Natural killer cell (primary cell): ENCODE data around the gene NPAS3. TPM values are rescaled to one million over a fixed set of nuclear protein-coding genes. Genes with fewer than 3 reads are reported as not detected.

Experiments
- ATAC-seq, 3 donors: fragments of 150-1000 bp in 2 of 3; fragments of 200-7000 bp in 1 of 3; cut with Tn5 transposase; 1 replicate in 1 of 3; 2 replicates in 2 of 3; pipeline ENCODE4 v1.10.0; 2021; ENCODE audit warnings: mild to moderate bottlenecking in 2 of 3, moderate library complexity in 2 of 3
- DNase-seq, 2 donors: peaks; one replicate each; pipeline versions ENCODE4 v3.0.0 to v3.0.0-alpha.2; 2013 to 2021; ENCODE audit warnings: mixed read lengths in 1 of 2
- H3K27ac ChIP-seq: one replicate; pipeline ENCODE4 v1.5.1; 2013; ENCODE audit warnings: mild to moderate bottlenecking, low read length
- H3K27me3 ChIP-seq: one replicate; pipeline ENCODE4 v1.6.1; 2013; ENCODE audit warnings: low read length; ENCODE audit not compliant: control insufficient read depth, insufficient read depth
- H3K36me3 ChIP-seq: one replicate; pipeline ENCODE4 v1.6.1; 2013; ENCODE audit warnings: low read length; ENCODE audit not compliant: control insufficient read depth, insufficient read depth
- H3K4me1 ChIP-seq: one replicate; pipeline ENCODE4 v1.6.1; 2013; ENCODE audit warnings: low read length; ENCODE audit not compliant: control insufficient read depth, insufficient read depth
- H3K4me3 ChIP-seq: one replicate; pipeline ENCODE4 v1.5.1; 2013; ENCODE audit warnings: low read length
- H3K9me3 ChIP-seq: one replicate; pipeline ENCODE4 v1.6.1; 2013; ENCODE audit warnings: low read length; ENCODE audit not compliant: control insufficient read depth, insufficient read depth
- H3K27ac Mint-ChIP-seq, 2 donors: one replicate each; pipeline ENCODE4 v1.8.0; 2022; ENCODE audit warnings: mild to moderate bottlenecking in 2 of 2, mixed read lengths in 2 of 2, moderate library complexity in 1 of 2
- H3K27me3 Mint-ChIP-seq, 2 donors: one replicate each; pipeline ENCODE4 v1.8.0; 2022; ENCODE audit warnings: low read depth in 2 of 2, mixed read lengths in 2 of 2
- H3K36me3 Mint-ChIP-seq: one replicate; pipeline ENCODE4 v1.8.0; 2022; ENCODE audit warnings: mixed read lengths
- H3K4me1 Mint-ChIP-seq, 2 donors: one replicate each; pipeline ENCODE4 v1.8.0; 2022; ENCODE audit warnings: mixed read lengths in 2 of 2
- H3K4me3 Mint-ChIP-seq: one replicate; pipeline ENCODE4 v1.8.0; 2022; ENCODE audit warnings: mild to moderate bottlenecking, moderate library complexity, mixed read lengths
- H3K9me3 Mint-ChIP-seq, 2 donors: one replicate each; pipeline ENCODE4 v1.8.0; 2022; ENCODE audit warnings: mixed read lengths in 2 of 2
- CTCF ChIP-seq: fragments of 200-600 bp; IDR thresholded peaks from one replicate; pipeline ENCODE4 v1.8.0; 2022; ENCODE audit warnings: antibody characterized with exemption
- WGBS: methylation state at CpG from one replicate; pipeline ENCODE4 v1.1.7; 2013; ENCODE audit warnings: missing lambda C conversion rate; ENCODE audit not compliant: insufficient coverage; 5-methylcytosine and 5-hydroxymethylcytosine counted together
- intact Hi-C: fragments of 100-400 bp; cut with micrococcal nuclease; formaldehyde crosslinking; loops from one replicate; pipeline ENCODE4 v1.14.2; 2022
- total RNA-seq, 4 donors: library from RNA; stranded (reverse); fragments of 120-200 nt in 1 of 4; gene quantifications; one replicate each; pipeline versions ENCODE4 v1.2.3 to v1.2.4, GENCODE V29; 2013 to 2022

NPAS3 gene
- total RNA-seq, 3 donors from 2014 or later (not counting 1 experiment from before 2014, with no cell fraction given): not detected

- intact Hi-C loops: no loop called here
- ATAC-seq (no peak), DNase-seq (no peak)
- 72% methylated on average over 2 of the region's 3 CpGs for WGBS
- Mint-ChIP-seq H3K4me3 (no peak overlapping the region), H3K36me3 (no peaks in the 10 kb centered on the region), H3K27me3 (peaks cover 0 to 3% of the 10 kb centered on the region in 2 donors), H3K9me3 (peaks cover 0 to 2% of the 10 kb centered on the region in 2 donors), H3K4me1 (no peaks in the 10 kb centered on the region), H3K27ac (no peak overlapping the region)
- Histone ChIP-seq H3K9me3 (no peaks in the 10 kb centered on the region), H3K27ac (no peak overlapping the region), H3K4me3 (no peak overlapping the region), H3K27me3 (no peaks in the 10 kb centered on the region), H3K4me1 (no peaks in the 10 kb centered on the region), H3K36me3 (no peaks in the 10 kb centered on the region)
- TF ChIP-seq CTCF: no peak
Observed at GRCh38 chr14:33532553-33532952, 593.9 kb downstream of the NPAS3 start.

GRCh38 chr14:33534104-33534503, 595.4 kb downstream of the NPAS3 start:
- H3K27me3 Mint-ChIP-seq: peaks cover 0 to 3% of the 10 kb centered on the region in 2 donors
- peaks cover 3% of the 10 kb centered on the region for H3K9me3 ChIP-seq
- DNase-seq (no peak), ATAC-seq (no peak)
- no peak overlapping the region for H3K4me3 ChIP-seq
- H3K36me3 Mint-ChIP-seq: no peaks in the 10 kb centered on the region
- no peak overlapping the region for H3K4me3 Mint-ChIP-seq
- TF ChIP-seq CTCF: no peak
- peaks cover 0 to 4% of the 10 kb centered on the region in 2 donors for H3K9me3 Mint-ChIP-seq
- no peaks in the 10 kb centered on the region for H3K4me1 Mint-ChIP-seq
- intact Hi-C loops: no loop called here
- no peak overlapping the region for H3K27ac Mint-ChIP-seq
- no peaks in the 10 kb centered on the region for H3K36me3 ChIP-seq
- no peak overlapping the region for H3K27ac ChIP-seq
- WGBS: 81% methylated on average over 1 of the region's 2 CpGs
- no peaks in the 10 kb centered on the region for H3K27me3 ChIP-seq
- no peaks in the 10 kb centered on the region for H3K4me1 ChIP-seq

GRCh38 chr14:33534632-33535031, 596.0 kb downstream of the NPAS3 start:
- intact Hi-C loops: no loop called here
- Histone ChIP-seq H3K36me3 (no peaks in the 10 kb centered on the region), H3K27ac (no peak overlapping the region), H3K9me3 (peaks cover 3% of the 10 kb centered on the region), H3K27me3 (no peaks in the 10 kb centered on the region), H3K4me3 (no peak overlapping the region), H3K4me1 (no peaks in the 10 kb centered on the region)
- no peak overlapping the region for H3K27ac Mint-ChIP-seq
- no peak for ATAC-seq
- peaks cover 0 to 4% of the 10 kb centered on the region in 2 donors for H3K9me3 Mint-ChIP-seq
- H3K4me3 Mint-ChIP-seq: no peak overlapping the region
- no peak for DNase-seq
- WGBS: 89% methylated on average over 4 of the region's 6 CpGs
- TF ChIP-seq CTCF: no peak
- no peaks in the 10 kb centered on the region for H3K36me3 Mint-ChIP-seq
- no peaks in the 10 kb centered on the region for H3K4me1 Mint-ChIP-seq
- H3K27me3 Mint-ChIP-seq: peaks cover 0 to 3% of the 10 kb centered on the region in 2 donors

- H3K4me1 Mint-ChIP-seq: no peaks in the 10 kb centered on the region
- intact Hi-C loops: no loop called here
- Histone ChIP-seq H3K9me3 (peaks cover 3% of the 10 kb centered on the region), H3K4me3 (no peak overlapping the region), H3K4me1 (no peaks in the 10 kb centered on the region), H3K36me3 (no peaks in the 10 kb centered on the region), H3K27ac (no peak overlapping the region), H3K27me3 (no peaks in the 10 kb centered on the region)
- DNase-seq: no peak
- no peak overlapping the region for H3K4me3 Mint-ChIP-seq
- 70% methylated on average over 3 of the region's 3 CpGs for WGBS
- H3K36me3 Mint-ChIP-seq: no peaks in the 10 kb centered on the region
- H3K27ac Mint-ChIP-seq: no peak overlapping the region
- TF ChIP-seq CTCF: no peak
- no peak for ATAC-seq
- H3K9me3 Mint-ChIP-seq: peaks cover 0 to 2% of the 10 kb centered on the region in 2 donors
- no peaks in the 10 kb centered on the region for H3K27me3 Mint-ChIP-seq
Observed at GRCh38 chr14:33539918-33540357, 601.3 kb downstream of the NPAS3 start.
